Skeletal muscle tissue (tissue), 4 donors: ENCODE measurements around the gene TRAK1. TPM values are rescaled to one million over a fixed set of nuclear protein-coding genes. Genes with fewer than 3 reads are reported as not detected.
A peak's percentile ranks its signal among the peaks of the same experiment; 100 is the strongest.

Experiments used
- H3K27ac ChIP-seq: one replicate; pipeline ENCODE4 v1.7.0; 2013; ENCODE audit warnings: mild to moderate bottlenecking, low read depth, low read length, inconsistent platforms
- H3K27me3 ChIP-seq, 3 donors: one replicate each; pipeline ENCODE4 v1.7.0; 2013; ENCODE audit warnings: low read length in 3 of 3; ENCODE audit not compliant: control insufficient read depth in 3 of 3, insufficient read depth in 3 of 3
- H3K36me3 ChIP-seq, 3 donors: one replicate each; pipeline ENCODE4 v1.7.0; 2013; ENCODE audit warnings: low read length in 3 of 3; ENCODE audit not compliant: control insufficient read depth in 3 of 3, insufficient read depth in 3 of 3
- H3K4me1 ChIP-seq, 3 donors: one replicate each; pipeline ENCODE4 v1.7.0; 2013; ENCODE audit warnings: low read length in 3 of 3, mild to moderate bottlenecking in 3 of 3; ENCODE audit not compliant: control insufficient read depth in 3 of 3, insufficient read depth in 3 of 3
- H3K4me3 ChIP-seq, 3 donors: one replicate each; pipeline ENCODE4 v1.7.0; 2013; ENCODE audit warnings: low read length in 3 of 3
- H3K9ac ChIP-seq, 3 donors: one replicate each; pipeline ENCODE4 v1.7.0; 2013; ENCODE audit warnings: low read length in 3 of 3, mild to moderate bottlenecking in 3 of 3, moderate library complexity in 2 of 3, low read depth in 1 of 3
- H3K9me3 ChIP-seq, 3 donors: one replicate each; pipeline ENCODE4 v1.7.0; 2013; ENCODE audit warnings: low read length in 3 of 3; ENCODE audit not compliant: control insufficient read depth in 3 of 3
- total RNA-seq: library from RNA; depleted of rRNA; stranded (reverse); fragments of >200 nt; gene quantifications from one replicate; pipeline ENCODE4 v1.2.3, GENCODE V29; 2014
- donor health status: Osteomylitis.

TRAK1 gene
- total RNA-seq, 1 donor from 2014 or later: 57.9 TPM

- Histone ChIP-seq H3K27ac (no peak overlapping the region), H3K9me3 (no peaks in the 10 kb centered on the region), H3K9ac (no peak overlapping the region), H3K4me1 (peaks cover 36 to 50% (median 46%) of the 10 kb centered on the region in 3 donors), H3K36me3 (no peaks in the 10 kb centered on the region), H3K4me3 (no peak overlapping the region), H3K27me3 (no peaks in the 10 kb centered on the region)
These were observed 57.1 kb downstream of the TRAK1 start for GRCh38 chr3:42148086-42148848.

- H3K4me1 ChIP-seq: peaks cover 33 to 44% (median 40%) of the 10 kb centered on the region in 3 donors
- H3K9me3 ChIP-seq: no peaks in the 10 kb centered on the region
- no peaks in the 10 kb centered on the region for H3K36me3 ChIP-seq
- no peaks in the 10 kb centered on the region for H3K27me3 ChIP-seq
- H3K9ac ChIP-seq: no peak overlapping the region
- peak overlapping the region; percentile 30 to 34 (median 33) for H3K4me3 ChIP-seq
- H3K27ac ChIP-seq: no peak overlapping the region
These were observed 57.9 kb downstream of the TRAK1 start for GRCh38 chr3:42148982-42149432.

- H3K36me3 ChIP-seq: no peaks in the 10 kb centered on the region
- H3K9ac ChIP-seq: no peak overlapping the region
- no peaks in the 10 kb centered on the region for H3K9me3 ChIP-seq
- H3K27me3 ChIP-seq: no peaks in the 10 kb centered on the region
- H3K4me1 ChIP-seq: peaks cover 33 to 40% (median 40%) of the 10 kb centered on the region in 3 donors
- peak overlapping the region in 1 of 3 donors; percentile 34 for H3K4me3 ChIP-seq
- H3K27ac ChIP-seq: peak overlapping the region; percentile 3
These were observed 58.4 kb downstream of the TRAK1 start for GRCh38 chr3:42149532-42149931.

GRCh38 chr3:42149975-42150374 is 58.8 kb downstream of the TRAK1 start:
- Histone ChIP-seq H3K9me3 (no peaks in the 10 kb centered on the region), H3K4me1 (peaks cover 33 to 40% (median 40%) of the 10 kb centered on the region in 3 donors), H3K27ac (peak overlapping the region; percentile 3), H3K9ac (no peak overlapping the region), H3K36me3 (no peaks in the 10 kb centered on the region), H3K27me3 (no peaks in the 10 kb centered on the region), H3K4me3 (no peak overlapping the region)

- peaks cover 33 to 42% (median 40%) of the 10 kb centered on the region in 3 donors for H3K4me1 ChIP-seq
- H3K27ac ChIP-seq: no peak overlapping the region
- no peak overlapping the region for H3K4me3 ChIP-seq
- H3K27me3 ChIP-seq: no peaks in the 10 kb centered on the region
- H3K36me3 ChIP-seq: no peaks in the 10 kb centered on the region
- H3K9me3 ChIP-seq: no peaks in the 10 kb centered on the region
- no peak overlapping the region for H3K9ac ChIP-seq
These were observed 60.5 kb downstream of the TRAK1 start for GRCh38 chr3:42151596-42152168.

GRCh38 chr3:42152193-42152592 is 61.0 kb downstream of the TRAK1 start:
- Histone ChIP-seq H3K27me3 (no peaks in the 10 kb centered on the region), H3K9ac (no peak overlapping the region), H3K4me3 (no peak overlapping the region), H3K9me3 (no peaks in the 10 kb centered on the region), H3K4me1 (peaks cover 33 to 42% (median 40%) of the 10 kb centered on the region in 3 donors), H3K36me3 (no peaks in the 10 kb centered on the region), H3K27ac (peak overlapping the region; percentile 45)

- H3K9ac ChIP-seq: peak overlapping the region in 1 of 3 donors; percentile 1
- peak overlapping the region; percentile 45 for H3K27ac ChIP-seq
- no peaks in the 10 kb centered on the region for H3K9me3 ChIP-seq
- H3K4me3 ChIP-seq: no peak overlapping the region
- peaks cover 33 to 42% (median 39%) of the 10 kb centered on the region in 3 donors for H3K4me1 ChIP-seq
- no peaks in the 10 kb centered on the region for H3K27me3 ChIP-seq
- no peaks in the 10 kb centered on the region for H3K36me3 ChIP-seq
These were observed 61.9 kb downstream of the TRAK1 start for GRCh38 chr3:42153039-42153438.

GRCh38 chr3:42157540-42158538 is 66.7 kb downstream of the TRAK1 start:
- Histone ChIP-seq H3K9ac (no peak overlapping the region), H3K9me3 (no peaks in the 10 kb centered on the region), H3K27me3 (no peaks in the 10 kb centered on the region), H3K27ac (no peak overlapping the region), H3K4me3 (no peak overlapping the region), H3K4me1 (peaks cover 20 to 30% (median 25%) of the 10 kb centered on the region in 3 donors), H3K36me3 (no peaks in the 10 kb centered on the region)

- Histone ChIP-seq H3K9ac (no peak overlapping the region), H3K27me3 (no peaks in the 10 kb centered on the region), H3K4me3 (no peak overlapping the region), H3K4me1 (peaks cover 22 to 33% (median 28%) of the 10 kb centered on the region in 3 donors), H3K36me3 (no peaks in the 10 kb centered on the region), H3K9me3 (no peaks in the 10 kb centered on the region), H3K27ac (no peak overlapping the region)
These were observed 68.0 kb downstream of the TRAK1 start for GRCh38 chr3:42159147-42159546.
